Activated T-helper 9 cell treated with anti-CD3 and anti-CD28 coated beads, Interleukin-2, amount 50 U/mL, for 16 hours (primary cell): Measurements from ENCODE around the gene ARHGEF12.

Experiments
- DNase-seq: peaks from one replicate; pipeline ENCODE4 v3.0.0-alpha.2; 2020; ENCODE audit warnings: low read depth

Gene ARHGEF12

GRCh38 chr11:120342678-120343077 is 6.5 kb downstream of the ARHGEF12 start:
- DNase-seq, result no peak

- DNase-seq, result no peak
Measured at GRCh38 chr11:120343429-120343828, 7.2 kb downstream of the ARHGEF12 start.

GRCh38 chr11:120344302-120345004 is 8.2 kb downstream of the ARHGEF12 start:
- DNase-seq, result no peak

- no peak for DNase-seq
Measured at GRCh38 chr11:120346233-120346632, 10.0 kb downstream of the ARHGEF12 start.

GRCh38 chr11:120350637-120351036 is 14.4 kb downstream of the ARHGEF12 start:
- DNase-seq, result no peak

GRCh38 chr11:120352405-120352804 is 16.2 kb downstream of the ARHGEF12 start:
- no peak for DNase-seq

- DNase-seq, result no peak
Measured at GRCh38 chr11:120354068-120354467, 17.9 kb downstream of the ARHGEF12 start.

- DNase-seq, result no peak
Measured at GRCh38 chr11:120354779-120355178, 18.6 kb downstream of the ARHGEF12 start.

- no peak for DNase-seq
Measured at GRCh38 chr11:120357620-120358019, 21.4 kb downstream of the ARHGEF12 start.

GRCh38 chr11:120358729-120359128 is 22.5 kb downstream of the ARHGEF12 start:
- no peak for DNase-seq

GRCh38 chr11:120363436-120363835 is 27.2 kb downstream of the ARHGEF12 start:
- DNase-seq, result no peak

GRCh38 chr11:120365512-120365911 is 29.3 kb downstream of the ARHGEF12 start:
- no peak for DNase-seq

- DNase-seq, result no peak
Measured at GRCh38 chr11:120372296-120372695, 36.1 kb downstream of the ARHGEF12 start.

- no peak for DNase-seq
Measured at GRCh38 chr11:120375076-120375475, 38.9 kb downstream of the ARHGEF12 start.

GRCh38 chr11:120376547-120377182 is 40.5 kb downstream of the ARHGEF12 start:
- no peak for DNase-seq

GRCh38 chr11:120378474-120378873 is 42.3 kb downstream of the ARHGEF12 start:
- DNase-seq, result no peak

- DNase-seq, result no peak
Measured at GRCh38 chr11:120381401-120381800, 45.2 kb downstream of the ARHGEF12 start.

GRCh38 chr11:120383518-120384155 is 47.4 kb downstream of the ARHGEF12 start:
- DNase-seq, result no peak

GRCh38 chr11:120384476-120384875 is 48.3 kb downstream of the ARHGEF12 start:
- DNase-seq, result no peak

- no peak for DNase-seq
Measured at GRCh38 chr11:120385110-120385509, 48.9 kb downstream of the ARHGEF12 start.

GRCh38 chr11:120385655-120386054 is 49.4 kb downstream of the ARHGEF12 start:
- no peak for DNase-seq

- no peak for DNase-seq
Measured at GRCh38 chr11:120386318-120386717, 50.1 kb downstream of the ARHGEF12 start.

- no peak for DNase-seq
Measured at GRCh38 chr11:120386774-120387371, 50.7 kb downstream of the ARHGEF12 start.
